Esophagus muscularis mucosa (tissue), 4 donors: ENCODE results near the gene PLXNA4. TPM values are rescaled to one million over a fixed set of nuclear protein-coding genes. Genes with fewer than 3 reads are reported as not detected.
A peak's percentile ranks its signal among the peaks of the same experiment; 100 is the strongest.

ENCODE experiments used
- DNase-seq: peaks from one replicate; pipeline ENCODE4 v3.0.0-alpha.2; 2017; ENCODE audit errors: extremely low spot score
- H3K27ac ChIP-seq, 4 donors: fragments of 200-600 bp; sonication (generic); replicated peaks in 1 of 4; 1 replicate in 3 of 4; 2 replicates in 1 of 4; pipeline ENCODE4 v1.5.1; 2016 to 2019; ENCODE audit warnings: mild to moderate bottlenecking in 1 of 4
- H3K27me3 ChIP-seq, 4 donors: fragments of 200-600 bp; sonication (generic); one replicate each; pipeline versions ENCODE4 v1.5.1 to v1.6.0; 2016 to 2019
- H3K36me3 ChIP-seq, 4 donors: fragments of 200-600 bp; sonication (generic); one replicate each; pipeline ENCODE4 v1.5.1; 2016 to 2019
- H3K4me1 ChIP-seq, 4 donors: fragments of 200-600 bp; sonication (generic); one replicate each; pipeline ENCODE4 v1.5.1; 2016 to 2019
- H3K4me3 ChIP-seq, 4 donors: fragments of 200-600 bp; sonication (generic); 1 replicate in 2 of 4; 2 replicates in 2 of 4; pipeline ENCODE4 v1.5.1; 2016 to 2019; ENCODE audit warnings: mild to moderate bottlenecking in 4 of 4, moderate library complexity in 1 of 4
- H3K9me3 ChIP-seq, 4 donors: fragments of 200-600 bp; sonication (generic); 1 replicate in 3 of 4; 2 replicates in 1 of 4; pipeline ENCODE4 v1.5.1; 2016 to 2019
- CTCF ChIP-seq, 3 experiments: fragments of 200-600 bp in 2 of 3; fragments of 450-650 bp in 1 of 3; sonication (generic) in 2 of 3; IDR thresholded peaks; one replicate each; pipeline ENCODE4 v1.5.1; 2017 to 2019; ENCODE audit warnings: antibody characterized with exemption in 3 of 3, mild to moderate bottlenecking in 2 of 3, moderate library complexity in 1 of 3
- EP300 ChIP-seq: sonication (generic); formaldehyde crosslinking; IDR thresholded peaks from one replicate; pipeline ENCODE4 v1.6.1; 2017; ENCODE audit warnings: antibody characterized with exemption
- POLR2A ChIP-seq: fragments of 450-650 bp; IDR thresholded peaks from one replicate; pipeline ENCODE4 v1.6.1; 2017; ENCODE audit warnings: antibody characterized with exemption, moderate library complexity, mild to moderate bottlenecking, low read depth
- POLR2AphosphoS5 ChIP-seq, 2 donors: sonication (generic); formaldehyde crosslinking; IDR thresholded peaks; one replicate each; pipeline ENCODE4 v1.6.1; 2017; ENCODE audit warnings: antibody characterized with exemption in 2 of 2
- WGBS: methylation state at CpG from one replicate; pipeline ENCODE4 v1.1.5; 2018; 5-methylcytosine and 5-hydroxymethylcytosine counted together
- intact Hi-C: fragments of 100-400 bp; cut with DNase I; formaldehyde crosslinking; loops from one replicate; pipeline ENCODE4 v1.15.1; 2023
- total RNA-seq, 4 donors: library from RNA; depleted of rRNA; stranded (reverse); fragments of >200 nt; gene quantifications; one replicate each; pipeline versions ENCODE4 v1.1.0 to v1.2.1, GENCODE V29; 2016

Gene PLXNA4
- total RNA-seq, 4 donors from 2014 or later = 5.0 to 9.5 (median 6.6) TPM

- 69% methylated on average over 8 of the region's 8 CpGs for WGBS
- DNase-seq = no peak
- peaks cover 27 to 45% (median 39%) of the 10 kb centered on the region in 4 donors for H3K4me1 ChIP-seq
- H3K9me3 ChIP-seq = no peaks in the 10 kb centered on the region
- no peak overlapping the region for H3K4me3 ChIP-seq
- intact Hi-C loops = no loop called here
- H3K36me3 ChIP-seq = no peaks in the 10 kb centered on the region
- no peak overlapping the region for H3K27ac ChIP-seq
- TF ChIP-seq POLR2AphosphoS5 (IDR thresholded peaks at IDR 0.05) (no peak), POLR2A (no peak), CTCF (IDR thresholded peaks at IDR 0.05) (no peak)
- H3K27me3 ChIP-seq = no peaks in the 10 kb centered on the region
Observed at GRCh38 chr7:132475669-132476116, 100.6 kb downstream of the PLXNA4 start.

GRCh38 chr7:132475037-132475668, 101.1 kb downstream of the PLXNA4 start:
- H3K27me3 ChIP-seq = no peaks in the 10 kb centered on the region
- H3K4me1 ChIP-seq = peaks cover 22 to 41% (median 35%) of the 10 kb centered on the region in 4 donors
- no peak for DNase-seq
- no peak overlapping the region for H3K4me3 ChIP-seq
- no peaks in the 10 kb centered on the region for H3K9me3 ChIP-seq
- TF ChIP-seq POLR2A = no peak
- no peak for TF ChIP-seq EP300
- no peak for TF ChIP-seq CTCF (IDR thresholded peaks at IDR 0.05)
- TF ChIP-seq POLR2AphosphoS5 (IDR thresholded peaks at IDR 0.05) = no peak
- no peak overlapping the region for H3K27ac ChIP-seq
- 76% methylated on average over 8 of the region's 8 CpGs for WGBS
- intact Hi-C loops = no loop called here
- H3K36me3 ChIP-seq = no peaks in the 10 kb centered on the region

GRCh38 chr7:132472463-132473120, 103.7 kb downstream of the PLXNA4 start:
- H3K36me3 ChIP-seq = no peaks in the 10 kb centered on the region
- peaks cover 21 to 41% (median 31%) of the 10 kb centered on the region in 4 donors for H3K4me1 ChIP-seq
- H3K27ac ChIP-seq = peak overlapping the region in 2 of 4 donors; percentile 23 to 46
- no peak overlapping the region for H3K4me3 ChIP-seq
- no peak for DNase-seq
- TF ChIP-seq POLR2A (no peak), POLR2AphosphoS5 (IDR thresholded peaks at IDR 0.05) (peak; percentile 30 to 46)
- intact Hi-C loops = no loop called here
- 49% methylated on average over 7 of the region's 10 CpGs for whole genome bisulfite sequencing
- no peaks in the 10 kb centered on the region for H3K9me3 ChIP-seq
- H3K27me3 ChIP-seq = no peaks in the 10 kb centered on the region

- Histone ChIP-seq H3K4me1 (peaks cover 21 to 41% (median 31%) of the 10 kb centered on the region in 4 donors), H3K4me3 (no peak overlapping the region), H3K9me3 (no peaks in the 10 kb centered on the region), H3K27ac (no peak overlapping the region), H3K27me3 (no peaks in the 10 kb centered on the region), H3K36me3 (no peaks in the 10 kb centered on the region)
- WGBS = 80% methylated on average over 6 of the region's 6 CpGs
- no peak for DNase-seq
- no peak for TF ChIP-seq POLR2A
- no peak for TF ChIP-seq CTCF (IDR thresholded peaks at IDR 0.05)
- TF ChIP-seq POLR2AphosphoS5 (IDR thresholded peaks at IDR 0.05) = no peak
- TF ChIP-seq EP300 = no peak
- intact Hi-C loops = no loop called here
Observed at GRCh38 chr7:132471515-132471914, 104.8 kb downstream of the PLXNA4 start.

GRCh38 chr7:132469681-132470080, 106.6 kb downstream of the PLXNA4 start:
- DNase-seq = no peak
- Histone ChIP-seq H3K4me3 (no peak overlapping the region), H3K4me1 (peaks cover 21 to 38% (median 26%) of the 10 kb centered on the region in 4 donors), H3K9me3 (no peaks in the 10 kb centered on the region), H3K27ac (no peak overlapping the region), H3K36me3 (no peaks in the 10 kb centered on the region), H3K27me3 (no peaks in the 10 kb centered on the region)
- intact Hi-C loops = no loop called here
- TF ChIP-seq EP300 (no peak), CTCF (IDR thresholded peaks at IDR 0.05) (no peak), POLR2A (no peak), POLR2AphosphoS5 (IDR thresholded peaks at IDR 0.05) (no peak)
- WGBS = 87% methylated on average over 4 of the region's 4 CpGs
